ENCODE results near the gene TATDN2. TPM values are rescaled to one million over a fixed set of nuclear protein-coding genes. Genes with fewer than 3 reads are reported as not detected.

The TATDN2 gene
- total and polyA plus RNA-seq, 4 donors: 12.0 to 32.9 (median 23.8) TPM

- Histone ChIP-seq H3K36me3 (ENCODE audit: control insufficient read depth in 4 of 4, insufficient read depth in 4 of 4, low read length in 4 of 4) (peaks cover 11 to 19% (median 13%) of the 10 kb centered on the region in 4 donors), H3K27ac (ENCODE audit: low read depth in 1 of 2, low read length in 1 of 2) (no peak overlapping the region), H3K4me3 (no peak overlapping the region), H3K9ac (ENCODE audit: insufficient read depth in 1 of 2, low read length in 2 of 2) (no peak overlapping the region), H3K4me1 (ENCODE audit: control insufficient read depth in 5 of 5, insufficient read depth in 5 of 5, low read length in 5 of 5) (peaks cover 0 to 12% (median 3%) of the 10 kb centered on the region in 5 donors), H3K9me3 (ENCODE audit: control insufficient read depth in 4 of 4, insufficient read depth in 3 of 4, low read length in 3 of 4) (no peaks in the 10 kb centered on the region), H3K27me3 (ENCODE audit: control insufficient read depth in 3 of 3, insufficient read depth in 3 of 3, low read length in 2 of 3) (peaks cover 0 to 14% (median 0%) of the 10 kb centered on the region in 3 donors)
- 86 to 93% methylated on average over 1 of the region's 1 CpG for WGBS, 2 donors
- no peak for TF ChIP-seq CTCF (IDR thresholded peaks at IDR 0.05; ENCODE audit: control extremely low read depth, extremely low read depth)
- DNase-seq (no peak), ATAC-seq (ENCODE audit: insufficient read depth, low FRiP score) (no peak)
Observed at GRCh38 chr3:10322352-10322710, 74.1 kb downstream of the TATDN2 start.

- DNase-seq (no peak), ATAC-seq (ENCODE audit: insufficient read depth, low FRiP score) (no peak)
- H3K9ac ChIP-seq (ENCODE audit: insufficient read depth in 1 of 2, low read length in 2 of 2): no peak overlapping the region
- H3K27ac ChIP-seq (ENCODE audit: low read depth in 1 of 2, low read length in 1 of 2): no peak overlapping the region
- H3K9me3 ChIP-seq (ENCODE audit: control insufficient read depth in 4 of 4, insufficient read depth in 3 of 4, low read length in 3 of 4): no peaks in the 10 kb centered on the region
- H3K4me3 ChIP-seq: no peak overlapping the region
- WGBS, 2 donors: 60 to 70% methylated on average over 10 of the region's 10 CpGs
- no peaks in the 10 kb centered on the region for H3K36me3 ChIP-seq (ENCODE audit: control insufficient read depth in 4 of 4, insufficient read depth in 4 of 4, low read length in 4 of 4)
- no peaks in the 10 kb centered on the region for H3K4me1 ChIP-seq (ENCODE audit: control insufficient read depth in 5 of 5, insufficient read depth in 5 of 5, low read length in 5 of 5)
- peaks cover 3 to 41% (median 3%) of the 10 kb centered on the region in 3 donors for H3K27me3 ChIP-seq (ENCODE audit: control insufficient read depth in 3 of 3, insufficient read depth in 3 of 3, low read length in 2 of 3)
- no peak for TF ChIP-seq CTCF (IDR thresholded peaks at IDR 0.05; ENCODE audit: control extremely low read depth, extremely low read depth)
Observed at GRCh38 chr3:10327592-10327991, 79.3 kb downstream of the TATDN2 start.

- Histone ChIP-seq H3K27me3 (ENCODE audit: control insufficient read depth in 3 of 3, insufficient read depth in 3 of 3, low read length in 2 of 3) (peaks cover 3 to 41% (median 3%) of the 10 kb centered on the region in 3 donors), H3K9ac (ENCODE audit: insufficient read depth in 1 of 2, low read length in 2 of 2) (no peak overlapping the region), H3K9me3 (ENCODE audit: control insufficient read depth in 4 of 4, insufficient read depth in 3 of 4, low read length in 3 of 4) (no peaks in the 10 kb centered on the region), H3K27ac (ENCODE audit: low read depth in 1 of 2, low read length in 1 of 2) (no peak overlapping the region), H3K4me1 (ENCODE audit: control insufficient read depth in 5 of 5, insufficient read depth in 5 of 5, low read length in 5 of 5) (no peaks in the 10 kb centered on the region), H3K36me3 (ENCODE audit: control insufficient read depth in 4 of 4, insufficient read depth in 4 of 4, low read length in 4 of 4) (no peaks in the 10 kb centered on the region), H3K4me3 (no peak overlapping the region)
- no peak for TF ChIP-seq CTCF (IDR thresholded peaks at IDR 0.05; ENCODE audit: control extremely low read depth, extremely low read depth)
- 43 to 56% methylated on average over 31 of the region's 31 CpGs for WGBS, 2 donors
- no peak for ATAC-seq (ENCODE audit: insufficient read depth, low FRiP score)
- DNase-seq: no peak
Observed at GRCh38 chr3:10328460-10329071, 80.3 kb downstream of the TATDN2 start.
